Left lung (tissue), 10 donors: ENCODE results near the gene MNX1. TPM values are rescaled to one million over a fixed set of nuclear protein-coding genes. Genes with fewer than 3 reads are reported as not detected.

Experiments
- ATAC-seq: fragments of 200-7000 bp; cut with Tn5 transposase; one replicate; pipeline ENCODE4 v1.9.1; 2020; ENCODE audit warnings: moderate library complexity
- DNase-seq, 4 donors: peaks; one replicate each; pipeline ENCODE4 v3.0.0-alpha.2; 2013 to 2020
- H3K27ac ChIP-seq, 2 donors: fragments of 200-600 bp; sonication (generic) in 1 of 2; one replicate each; pipeline versions ENCODE4 v1.5.0 to v1.8.0; 2020 to 2021
- H3K27me3 ChIP-seq, 2 donors: fragments of 200-600 bp; sonication (generic) in 1 of 2; one replicate each; pipeline versions ENCODE4 v1.5.0 to v1.8.0; 2020 to 2021
- H3K36me3 ChIP-seq, 2 donors: fragments of 200-600 bp; sonication (generic) in 1 of 2; one replicate each; pipeline versions ENCODE4 v1.5.0 to v1.8.0; 2020 to 2021
- H3K4me1 ChIP-seq, 2 donors: fragments of 200-600 bp; one replicate each; pipeline ENCODE4 v1.8.0; 2021
- H3K4me3 ChIP-seq, 2 donors: fragments of 200-600 bp; sonication (generic) in 1 of 2; one replicate each; pipeline versions ENCODE4 v1.5.0 to v1.8.0; 2020 to 2021; ENCODE audit warnings: mild to moderate bottlenecking in 1 of 2
- H3K9me3 ChIP-seq, 2 donors: fragments of 200-600 bp; sonication (generic) in 1 of 2; one replicate each; pipeline versions ENCODE4 v1.5.0 to v1.8.0; 2020 to 2021
- CTCF ChIP-seq, 2 donors: fragments of 200-600 bp; sonication (generic) in 1 of 2; IDR thresholded peaks; one replicate each; pipeline versions ENCODE4 v1.5.0 to v1.8.0; 2021; ENCODE audit warnings: antibody characterized with exemption in 2 of 2
- intact Hi-C, 2 donors: fragments of 100-400 bp; cut with DNase I; formaldehyde crosslinking; loops; one replicate each; pipeline versions ENCODE4 v1.11.2 to v1.14.2; 2022
- polyA plus RNA-seq, 6 donors: library from polyadenylated mRNA; unstranded; fragments of 120-200 nt; gene quantifications; one replicate each; pipeline ENCODE4 v1.2.1, GENCODE V29; 2013; ENCODE audit not compliant: insufficient read length in 6 of 6
- total RNA-seq, 2 donors: library from RNA; stranded (reverse); fragmentation: NEBNext Ultra II Directional; extraction: Animal tissue kit (Norgen Biotek cat#: 25700); gene quantifications; one replicate each; pipeline ENCODE4 v1.2.1, GENCODE V29; 2021
- donor health status: DM: no; HTN: yes; CAD: no.
- donor health status: DM: no; HTN: no; CAD: no.

MNX1 gene
- total and polyA plus RNA-seq, 8 donors: 0.26 to 0.76 (median 0.47) TPM; not detected in 1

DNA sequence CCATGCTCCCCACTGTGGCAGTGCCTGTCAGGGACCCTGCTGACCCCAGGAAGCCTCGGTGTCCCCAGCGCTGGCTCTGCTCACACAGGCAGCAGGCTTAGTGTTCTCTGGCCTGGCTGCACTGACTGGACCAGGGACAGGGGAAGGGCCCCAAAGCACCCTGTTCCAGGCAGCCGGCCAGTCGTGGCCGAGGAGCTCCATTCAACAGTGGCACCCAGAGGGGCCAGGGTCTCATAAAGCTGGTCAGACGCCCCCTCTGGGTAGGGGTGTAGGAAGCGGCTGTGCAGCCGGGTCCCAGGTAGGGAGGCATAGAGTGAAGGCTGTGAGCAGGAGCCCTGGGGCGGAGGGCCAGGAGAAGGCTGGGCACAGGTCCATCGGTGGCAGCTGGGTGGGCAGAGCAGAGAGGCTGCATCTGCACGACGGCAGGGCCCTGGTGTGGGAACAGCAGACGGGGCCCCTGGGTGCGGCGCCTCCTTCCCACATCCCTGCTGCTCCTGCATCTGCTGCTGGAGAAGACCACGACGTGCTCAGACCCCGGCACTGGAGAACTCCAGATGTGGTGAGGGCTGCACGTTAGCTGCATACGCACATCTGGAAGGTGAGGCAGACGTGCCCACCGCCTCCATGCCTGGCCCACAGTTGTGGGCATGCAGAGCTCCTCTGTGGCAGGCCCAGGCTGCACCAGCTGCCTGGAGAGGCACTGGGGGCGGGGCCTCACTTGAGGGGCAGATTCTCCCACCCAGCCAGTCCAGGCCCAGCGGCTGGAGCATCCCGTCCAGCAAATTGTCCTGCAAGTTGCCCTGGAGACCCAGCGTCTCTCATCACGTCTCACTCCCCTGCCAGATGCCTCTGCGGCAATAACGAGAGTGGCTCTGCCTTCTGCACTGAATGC lies 25.1 kb downstream of the MNX1 start:
- Histone ChIP-seq H3K4me1 (no peaks in the 10 kb centered on the region), H3K4me3 (no peak overlapping the region), H3K27ac (no peak overlapping the region), H3K36me3 (no peaks in the 10 kb centered on the region), H3K9me3 (no peaks in the 10 kb centered on the region), H3K27me3 (peaks cover 0 to 20% of the 10 kb centered on the region in 2 donors)
- ATAC-seq: no peak
- intact Hi-C loops: no loop called here
- no peak for TF ChIP-seq CTCF (IDR thresholded peaks at IDR 0.05)
- no peak for DNase-seq

GRCh38 chr7:156984174-156984891 lies 26.1 kb downstream of the MNX1 start:
- peaks cover 0 to 10% of the 10 kb centered on the region in 2 donors for H3K27me3 ChIP-seq
- no peaks in the 10 kb centered on the region for H3K4me1 ChIP-seq
- H3K27ac ChIP-seq: no peak overlapping the region
- no peak for DNase-seq
- no peak overlapping the region for H3K4me3 ChIP-seq
- intact Hi-C loops: no loop called here
- no peak for ATAC-seq
- H3K9me3 ChIP-seq: peaks cover 0 to 7% of the 10 kb centered on the region in 2 donors
- no peaks in the 10 kb centered on the region for H3K36me3 ChIP-seq
- no peak for TF ChIP-seq CTCF (IDR thresholded peaks at IDR 0.05)

DNA sequence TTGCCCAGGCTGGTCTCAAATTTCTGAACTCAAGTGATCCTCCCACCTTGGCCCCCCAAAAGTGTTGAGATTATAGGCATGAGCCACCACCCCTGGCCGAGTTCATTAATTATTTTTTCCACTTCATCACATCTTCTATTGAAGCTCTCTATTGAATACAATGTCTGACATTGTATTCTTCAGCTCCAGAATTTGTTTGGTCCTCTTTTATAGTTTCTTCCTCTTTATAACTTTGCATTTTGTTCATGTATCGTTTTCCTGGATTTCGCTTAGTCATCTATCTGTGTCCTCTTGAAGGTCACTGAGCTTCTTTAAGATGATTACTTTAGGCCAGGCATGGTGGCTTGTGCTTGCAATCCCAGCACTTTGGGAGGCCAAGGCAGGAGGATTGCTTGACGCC lies 30.8 kb downstream of the MNX1 start:
- Histone ChIP-seq H3K4me1 (no peaks in the 10 kb centered on the region), H3K27me3 (no peaks in the 10 kb centered on the region), H3K27ac (no peak overlapping the region), H3K9me3 (peaks cover 0 to 14% of the 10 kb centered on the region in 2 donors), H3K36me3 (no peaks in the 10 kb centered on the region), H3K4me3 (no peak overlapping the region)
- intact Hi-C loops: no loop called here
- DNase-seq: no peak
- TF ChIP-seq CTCF (IDR thresholded peaks at IDR 0.05): no peak
- no peak for ATAC-seq

GRCh38 chr7:156979007-156979606 lies 31.4 kb downstream of the MNX1 start:
- ATAC-seq (no peak), DNase-seq (no peak)
- Histone ChIP-seq H3K9me3 (peaks cover 0 to 14% of the 10 kb centered on the region in 2 donors), H3K36me3 (no peaks in the 10 kb centered on the region), H3K4me1 (no peaks in the 10 kb centered on the region), H3K27me3 (no peaks in the 10 kb centered on the region), H3K4me3 (no peak overlapping the region), H3K27ac (no peak overlapping the region)
- intact Hi-C loops: no loop called here
- no peak for TF ChIP-seq CTCF (IDR thresholded peaks at IDR 0.05)

GRCh38 chr7:156975620-156976019 lies 34.8 kb downstream of the MNX1 start:
- H3K36me3 ChIP-seq: peaks cover 0 to 26% of the 10 kb centered on the region in 2 donors
- intact Hi-C loops: no loop called here
- H3K4me1 ChIP-seq: no peaks in the 10 kb centered on the region
- no peak overlapping the region for H3K4me3 ChIP-seq
- no peak for TF ChIP-seq CTCF (IDR thresholded peaks at IDR 0.05)
- no peak overlapping the region for H3K27ac ChIP-seq
- DNase-seq: no peak
- no peak for ATAC-seq
- H3K27me3 ChIP-seq: no peaks in the 10 kb centered on the region
- H3K9me3 ChIP-seq: peaks cover 0 to 14% of the 10 kb centered on the region in 2 donors
